ENCODE data around the gene DIS3L.
"Not testable (repeated sequence)": the region's sequence is repeated elsewhere in the genome, so short reads cannot be mapped to it uniquely, and the experiment has no call there.

The DIS3L gene

DNA sequence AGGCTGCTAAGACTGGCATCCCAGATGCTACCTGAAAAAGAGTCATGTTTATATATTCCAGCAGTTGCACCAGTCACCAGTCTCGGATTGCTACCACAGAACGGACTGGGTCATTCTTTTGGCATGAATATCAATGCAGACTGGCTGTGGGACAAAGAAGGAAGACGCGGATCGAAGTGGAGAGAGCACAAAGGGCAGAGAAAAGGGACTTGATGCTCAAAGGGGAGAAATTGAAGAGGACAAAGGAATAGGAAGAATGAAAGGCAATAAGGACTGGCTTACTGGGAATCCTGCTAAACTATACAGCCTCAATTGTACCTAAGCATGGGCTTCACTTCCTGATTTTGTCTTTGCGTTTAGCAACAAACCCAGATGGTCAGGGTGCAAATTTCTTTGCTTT, 15.3 kb upstream of the DIS3L start:
- DNase-seq = no peak

DNA sequence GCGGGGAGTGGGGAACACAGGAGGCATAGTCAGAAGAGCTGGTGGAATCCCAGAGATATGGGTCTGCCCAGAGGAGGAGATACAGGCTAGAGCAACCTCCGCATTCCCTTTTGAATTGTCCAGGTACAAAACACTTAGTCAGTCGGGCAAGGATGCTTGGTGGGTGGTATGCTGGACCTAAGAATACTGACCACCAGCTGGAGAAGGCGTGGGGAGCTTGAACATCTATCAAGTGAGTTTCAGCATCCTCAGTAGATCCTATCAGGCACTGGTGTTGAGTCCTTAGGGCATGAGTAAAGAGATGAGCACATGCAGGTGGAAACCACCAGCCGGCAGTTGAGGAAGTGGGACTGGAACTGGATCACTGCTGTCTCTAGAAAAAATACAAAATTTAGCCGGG, 14.7 kb upstream of the DIS3L start:
- no peak for DNase-seq

DNA sequence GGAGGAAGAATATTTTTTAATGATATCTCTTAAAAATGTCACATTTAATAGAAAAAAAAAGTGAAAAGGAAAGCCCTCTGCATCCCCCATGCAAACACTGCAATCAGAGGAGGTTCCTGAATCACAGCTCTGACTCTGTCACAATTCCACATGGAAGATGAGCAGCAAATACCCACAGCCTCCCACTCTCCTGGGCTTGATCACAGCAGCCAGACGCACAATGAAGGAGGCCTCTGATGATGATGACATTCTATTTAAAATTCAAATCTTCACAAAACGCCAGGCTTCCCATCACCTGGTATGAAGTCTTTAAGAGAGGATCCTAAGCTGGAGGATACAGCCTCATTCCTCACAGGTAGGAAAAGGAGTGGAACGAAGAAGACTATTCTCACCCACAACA, 9.1 kb upstream of the DIS3L start:
- no peak for DNase-seq

DNA sequence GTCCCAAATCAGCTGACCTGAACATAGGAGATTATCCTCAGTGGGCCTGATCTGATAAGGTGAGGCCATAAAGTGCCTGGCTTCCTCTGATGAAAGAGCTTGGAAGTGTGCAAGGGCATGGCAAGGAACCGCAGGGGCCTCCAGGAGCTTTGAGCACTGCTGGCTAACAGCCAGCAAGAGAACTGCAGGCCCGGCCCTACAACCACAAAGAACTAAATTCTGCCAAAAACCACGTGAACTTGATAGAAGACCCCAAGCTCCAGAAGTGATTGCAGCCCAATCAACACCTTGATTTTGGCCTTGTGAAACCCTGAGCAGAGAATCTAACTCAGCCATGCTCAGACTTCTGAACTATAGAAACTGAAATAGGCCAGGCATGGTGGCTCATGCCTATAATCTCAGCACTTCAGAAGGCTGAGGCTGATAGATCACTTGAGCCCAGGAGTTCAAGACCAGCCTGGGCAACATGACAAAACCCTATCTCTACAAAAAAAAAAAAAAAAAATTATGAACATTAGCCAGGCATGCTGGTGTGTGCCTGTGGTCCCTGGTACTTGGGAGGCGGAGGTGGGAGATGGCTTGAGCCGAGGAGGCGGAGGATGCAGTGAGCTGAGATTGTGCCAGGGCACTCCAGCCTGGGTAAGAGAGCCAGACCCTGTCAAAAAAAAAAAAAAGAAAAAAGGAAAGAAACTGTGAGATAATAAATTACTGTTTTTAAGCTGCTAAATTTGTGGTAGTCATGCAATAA, 7.7 kb upstream of the DIS3L start:
- no peak for DNase-seq

DNA sequence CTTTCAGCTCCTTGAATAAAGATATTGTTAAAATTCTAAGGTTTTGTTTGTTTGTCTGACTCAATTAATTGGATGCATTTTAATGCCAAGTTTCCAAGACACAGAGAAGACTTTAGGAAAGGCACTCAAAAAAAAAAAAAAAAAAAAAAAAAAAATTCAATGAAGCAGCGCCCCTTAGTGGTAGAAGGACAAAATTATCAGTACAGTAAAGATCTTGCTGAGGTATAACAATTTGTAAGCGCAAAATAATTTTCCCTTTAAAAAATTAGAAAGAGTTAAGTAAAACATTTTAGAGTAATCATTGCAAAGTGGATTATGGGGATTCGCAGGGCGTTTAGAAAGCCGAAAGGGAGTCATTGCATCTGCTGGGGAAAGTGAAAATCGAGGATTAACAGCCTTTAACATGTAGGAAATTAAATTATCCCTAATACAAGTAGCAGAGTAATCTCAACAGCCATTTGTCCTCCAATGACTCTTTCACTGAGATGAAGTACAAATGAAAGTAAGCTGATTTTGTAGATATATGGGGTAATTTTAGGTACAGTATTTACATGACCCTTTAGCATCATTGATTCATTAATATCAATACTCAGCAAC, 5.8 kb upstream of the DIS3L start:
- DNase-seq = peak in 1 of 2 experiments; percentile 17

DNA sequence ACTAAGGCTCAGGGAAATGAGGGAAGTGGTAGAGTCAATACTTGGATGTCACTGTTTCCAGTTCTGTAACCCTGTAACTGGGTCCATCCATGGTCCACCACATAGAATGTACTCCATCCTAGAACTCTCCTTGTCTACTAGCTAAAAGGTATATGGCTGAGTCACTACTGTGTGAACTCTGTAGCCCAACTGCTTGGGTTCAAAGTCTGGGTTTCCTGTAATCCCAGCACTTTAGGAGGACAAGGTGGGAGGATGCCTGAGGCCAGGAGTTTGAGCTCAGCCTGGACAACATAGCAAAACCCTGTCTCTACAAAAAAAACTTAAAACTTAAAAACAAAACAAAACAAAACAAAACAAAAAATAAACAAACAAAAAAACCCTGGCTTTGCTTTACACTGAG, 5.3 kb upstream of the DIS3L start:
- no peak for DNase-seq

DNA sequence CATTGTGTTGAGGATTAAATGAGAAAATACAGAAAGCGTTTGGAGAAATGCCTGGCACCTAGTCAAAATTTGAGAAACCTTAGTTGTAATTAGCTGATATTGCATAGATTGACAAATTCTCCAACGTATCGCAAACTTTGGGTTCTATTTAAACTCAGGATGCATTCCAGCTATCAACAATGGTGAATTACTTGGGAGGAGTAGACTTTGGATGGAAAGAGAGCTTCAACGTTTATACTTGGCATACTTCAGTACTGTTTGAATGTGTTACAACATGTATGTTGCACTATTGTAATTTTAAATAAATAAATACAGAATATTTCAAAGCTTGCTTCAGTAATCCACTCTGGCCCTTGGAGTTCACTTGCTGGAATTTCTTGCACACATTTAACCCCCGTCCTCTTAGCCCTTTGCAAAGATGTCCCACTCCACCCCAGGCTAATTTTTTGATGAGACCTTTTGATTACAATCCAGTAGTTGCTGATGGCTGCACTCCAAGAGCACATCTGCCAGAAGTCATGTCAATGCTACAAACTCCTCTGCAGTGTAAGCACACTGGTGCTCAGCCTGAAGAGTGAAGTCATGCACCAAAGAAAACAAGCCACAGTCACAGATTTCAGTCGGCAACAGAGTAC, 4.7 kb upstream of the DIS3L start:
- no peak for DNase-seq

DNA sequence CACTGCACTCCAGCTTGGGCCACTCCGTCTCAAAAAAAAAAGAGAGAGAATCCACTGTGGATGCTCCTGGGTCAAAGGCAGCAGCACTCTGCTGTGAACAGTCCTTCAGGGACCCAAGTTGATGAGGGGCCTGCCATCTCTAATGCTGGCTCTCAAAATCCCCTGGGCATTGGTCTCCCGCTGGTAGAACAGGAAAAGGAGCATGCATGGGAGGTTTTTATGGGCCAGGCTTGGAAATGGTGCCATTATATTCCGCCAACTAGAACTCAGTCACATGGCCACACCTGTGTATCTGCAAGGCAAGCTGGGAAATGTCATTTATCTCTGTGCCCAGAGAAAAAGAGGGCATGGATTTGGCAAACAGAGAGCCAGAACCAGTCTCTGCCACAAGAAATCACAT, 3.4 kb upstream of the DIS3L start:
- no peak for DNase-seq

DNA sequence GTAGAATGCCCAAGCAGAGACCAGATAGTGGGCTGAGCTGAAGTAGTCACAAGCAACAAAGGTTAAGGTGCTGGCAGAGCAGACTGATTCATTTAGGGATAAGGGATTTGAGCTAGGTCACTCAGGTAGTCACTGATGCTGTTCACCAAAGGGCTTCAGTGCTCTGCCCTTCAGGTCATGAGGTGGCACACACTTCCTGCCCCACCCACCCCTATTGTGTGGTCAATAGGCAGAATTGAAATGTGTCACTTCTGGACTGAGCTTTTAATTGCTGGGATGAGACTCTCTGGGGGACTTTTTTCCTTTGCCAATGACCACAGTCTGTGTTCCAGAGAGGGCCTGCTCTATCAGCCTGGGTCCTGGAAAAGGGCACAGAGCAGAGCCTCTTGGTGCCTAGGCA, 2.9 kb upstream of the DIS3L start:
- no peak for DNase-seq

DNA sequence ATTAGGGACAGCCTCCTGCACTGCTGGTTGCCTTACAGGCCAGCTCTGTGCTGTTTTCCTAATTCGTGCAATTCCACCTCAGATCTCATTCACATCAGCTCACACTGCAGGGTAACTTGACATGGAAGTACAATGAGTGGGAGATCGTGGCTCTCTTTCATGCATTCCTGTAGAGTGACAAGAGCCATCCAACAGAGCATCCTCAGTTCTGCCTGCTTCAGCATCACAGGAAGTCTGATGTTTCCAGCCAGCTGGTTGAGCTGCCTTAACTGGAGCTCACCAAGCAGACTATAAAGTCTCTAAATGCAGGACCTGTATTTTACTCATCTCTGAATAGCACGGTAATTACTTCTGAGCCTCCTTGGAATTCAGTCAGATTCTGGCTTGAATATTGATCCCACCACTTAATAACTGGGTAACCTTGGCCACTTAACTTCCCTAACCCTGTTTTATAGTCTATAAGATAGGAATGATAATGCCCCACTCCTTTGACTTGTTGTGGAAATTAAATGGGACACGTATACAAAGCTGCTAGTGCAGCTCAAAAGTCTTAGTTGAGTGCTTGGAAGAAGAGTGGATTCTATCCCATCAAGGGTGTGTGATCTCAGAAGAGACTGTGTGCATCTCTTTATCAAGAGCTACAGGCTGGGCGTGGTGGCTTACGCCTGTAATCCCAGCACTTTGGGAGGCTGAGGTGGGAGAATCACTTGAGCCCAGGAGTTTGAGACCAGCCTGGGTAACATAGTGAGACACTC, 1.4 kb upstream of the DIS3L start:
- no peak for DNase-seq

DNA sequence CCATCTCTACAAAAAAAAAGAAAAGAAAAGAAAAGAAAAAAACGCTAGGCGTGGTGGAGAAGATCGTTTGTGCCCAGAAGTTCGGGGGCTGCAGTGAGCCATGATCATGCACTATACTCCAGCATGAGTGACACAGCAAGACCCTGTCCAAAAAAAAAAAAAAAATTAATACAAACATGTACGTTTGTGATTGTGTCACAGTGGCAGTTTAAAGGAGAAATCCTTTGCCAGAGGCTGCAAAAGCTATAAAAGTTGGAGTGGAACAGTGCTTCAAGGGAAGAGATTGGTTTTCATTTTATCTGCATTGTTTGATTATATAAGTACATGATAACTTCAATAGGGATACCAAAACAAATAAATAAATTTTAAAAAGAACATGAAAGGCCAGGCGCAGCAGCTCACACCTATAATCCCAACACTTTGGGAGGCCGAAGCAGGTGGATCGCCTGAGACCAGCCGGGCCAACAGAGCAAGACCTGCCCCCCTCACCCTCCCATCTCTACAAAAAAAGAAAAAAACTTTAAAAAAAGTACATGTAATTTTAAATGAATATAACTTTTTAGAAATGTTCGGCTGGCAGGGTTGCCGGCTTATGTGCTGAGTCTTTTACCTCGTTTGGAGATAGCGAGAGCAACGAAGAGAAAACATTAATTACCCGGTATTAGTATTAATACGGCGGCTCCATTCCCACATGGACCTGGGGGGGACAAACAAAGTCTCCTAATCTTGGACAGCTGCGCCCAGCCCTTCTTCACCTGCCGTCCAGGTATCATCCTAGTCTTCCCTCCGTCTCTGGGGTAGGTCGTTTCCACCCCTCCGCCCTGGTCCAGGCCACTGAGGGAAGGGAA, 573 bp upstream of the DIS3L start:
- no peak for DNase-seq

DNA sequence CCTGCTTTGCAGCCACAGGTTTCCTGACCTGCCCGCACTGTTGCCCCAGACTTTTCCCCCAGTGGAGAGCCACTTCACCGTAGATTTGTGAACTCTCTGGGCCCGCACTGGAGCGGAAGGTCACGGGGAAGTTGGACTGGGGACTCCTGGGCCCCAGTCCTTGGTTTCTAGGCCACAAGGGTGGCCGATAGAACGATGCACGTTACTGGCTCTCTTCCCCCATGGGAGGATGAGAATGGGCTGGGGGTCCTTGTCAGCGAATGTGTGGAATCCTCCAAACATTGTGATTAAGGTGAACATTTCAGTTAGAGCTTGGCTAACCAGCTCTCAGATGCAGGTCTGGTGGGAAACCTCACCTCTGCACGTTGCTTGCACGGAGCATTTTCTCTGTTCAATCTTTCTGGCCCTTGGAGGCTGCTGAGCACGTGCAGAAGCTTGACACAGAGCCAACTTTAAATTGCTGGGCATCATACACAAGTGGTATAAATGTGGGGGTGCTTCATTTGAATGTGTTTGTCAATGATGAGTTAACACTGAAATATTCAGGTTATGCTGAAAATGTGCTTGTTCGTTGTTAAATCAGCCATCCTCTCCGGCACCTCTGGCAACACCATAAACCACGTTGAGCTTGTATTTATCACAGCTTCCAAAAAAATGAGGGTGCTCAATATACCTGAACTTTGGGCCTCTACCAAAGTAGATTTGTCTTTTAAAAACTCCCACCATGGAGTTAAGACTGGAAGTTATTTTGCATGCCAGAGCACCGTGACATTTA, 976 bp downstream of the DIS3L start:
- peak in 1 of 2 experiments; percentile 16 for DNase-seq

DNA sequence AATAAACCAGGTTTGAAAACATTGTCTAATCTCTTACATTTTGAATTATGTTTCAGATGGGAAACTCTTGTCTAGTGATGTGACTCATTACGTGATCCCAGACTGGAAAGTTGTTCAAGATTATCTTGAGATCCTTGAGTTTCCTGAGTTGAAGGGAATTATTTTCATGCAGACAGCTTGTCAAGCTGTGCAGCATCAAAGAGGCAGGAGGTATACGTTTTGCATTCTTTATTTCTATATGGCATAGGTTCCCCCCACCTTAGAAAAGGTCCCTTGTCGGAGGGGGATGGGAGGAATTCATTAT, 1.5 kb downstream of the DIS3L start:
- no peak for DNase-seq

DNA sequence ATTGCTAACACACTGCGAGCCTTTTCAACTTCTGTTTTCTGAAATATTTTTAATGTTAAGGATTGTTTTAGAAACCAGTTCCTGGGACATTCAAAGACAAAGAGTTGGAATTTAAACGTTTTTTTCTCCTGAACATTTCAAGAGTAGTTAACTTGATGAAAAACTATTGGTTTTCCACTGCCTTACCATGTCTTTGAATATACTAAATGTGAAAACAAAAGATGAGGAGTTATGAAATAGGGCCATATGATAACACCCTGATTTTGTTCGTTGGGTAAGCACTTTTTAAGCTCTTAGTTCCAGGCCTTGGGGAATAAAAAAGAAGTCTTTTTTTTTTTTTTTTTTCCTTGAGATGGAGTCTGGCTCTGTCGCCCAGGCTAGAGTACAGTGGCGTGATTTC, 2.8 kb downstream of the DIS3L start:
- no peak for DNase-seq

DNA sequence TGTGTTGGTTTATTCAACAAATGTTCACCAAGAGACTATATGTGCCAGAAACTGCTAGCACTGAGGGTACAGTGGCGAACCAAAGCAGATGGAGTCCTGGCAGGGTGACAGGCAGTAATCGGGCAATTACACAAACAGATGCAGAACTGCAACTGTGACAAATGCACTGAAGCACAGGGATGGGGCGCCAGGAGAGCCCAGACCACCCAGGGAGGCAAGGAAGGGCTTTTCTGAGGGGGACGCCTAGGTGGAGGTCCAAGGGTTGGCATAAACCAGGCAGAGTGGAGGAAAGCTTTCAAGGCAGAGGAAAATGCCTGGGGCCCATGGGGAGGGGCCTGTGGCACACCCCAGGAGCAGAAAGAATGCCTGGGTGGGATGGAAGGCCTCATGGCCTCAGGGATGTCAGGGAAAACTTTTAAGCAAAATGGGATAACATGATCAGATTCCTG, 5.5 kb downstream of the DIS3L start:
- DNase-seq = no peak

DNA sequence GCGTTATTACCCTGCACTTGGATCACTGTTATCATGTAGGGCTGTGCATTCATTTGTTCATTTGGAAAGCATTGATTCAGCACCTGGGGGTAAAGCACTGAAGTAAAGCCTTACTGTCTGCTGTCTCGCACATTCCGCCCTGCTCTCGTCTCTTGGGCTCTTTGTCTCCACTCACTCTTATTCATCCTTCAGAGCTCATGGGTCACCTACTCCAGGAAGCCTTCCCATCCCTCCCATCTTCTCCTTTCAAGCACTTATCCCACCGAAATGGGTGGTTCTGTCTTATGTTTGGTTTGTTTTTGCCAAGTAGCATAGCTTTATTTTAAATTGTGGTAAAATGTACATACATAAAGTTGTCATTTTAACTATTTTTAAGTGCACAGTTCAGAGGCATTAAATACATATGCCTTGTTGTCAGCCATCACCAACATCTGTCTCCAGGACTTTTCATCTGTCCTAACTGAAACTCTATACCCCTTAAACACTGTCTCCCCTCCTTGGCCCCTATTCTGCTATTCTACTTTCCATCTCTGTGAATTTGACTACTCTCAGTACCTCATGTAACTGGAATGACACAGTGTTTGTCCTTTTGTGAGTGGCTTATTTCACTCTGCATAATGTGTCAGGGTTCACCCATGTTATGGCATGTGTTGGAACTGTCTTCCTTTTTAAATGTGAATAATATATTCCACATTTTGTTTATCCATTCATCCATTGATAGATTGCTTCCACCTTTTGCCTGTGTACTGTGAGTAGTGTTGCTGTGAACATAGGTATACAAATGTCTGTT, 9.3 kb downstream of the DIS3L start:
- no peak for DNase-seq

DNA sequence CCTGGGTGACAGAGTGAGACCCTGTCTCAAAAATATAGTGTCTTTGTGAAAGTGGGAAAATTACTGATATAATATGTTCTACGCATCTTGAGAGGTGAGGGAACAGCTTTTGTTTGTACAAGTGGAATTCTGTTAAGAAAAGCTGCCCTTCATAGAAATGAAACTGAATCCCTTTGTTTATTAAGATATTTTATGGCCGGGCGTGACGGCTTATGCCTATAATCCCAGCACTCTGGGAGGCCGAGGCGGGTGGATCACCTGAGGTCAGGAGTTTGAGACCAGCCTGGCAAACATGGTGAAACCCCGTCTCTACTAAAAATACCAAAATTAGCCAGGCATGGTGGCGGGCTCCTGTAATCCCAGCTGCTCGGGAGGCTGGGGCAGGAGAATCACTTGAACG, 11.1 kb downstream of the DIS3L start:
- DNase-seq = not testable (repeated sequence)

DNA sequence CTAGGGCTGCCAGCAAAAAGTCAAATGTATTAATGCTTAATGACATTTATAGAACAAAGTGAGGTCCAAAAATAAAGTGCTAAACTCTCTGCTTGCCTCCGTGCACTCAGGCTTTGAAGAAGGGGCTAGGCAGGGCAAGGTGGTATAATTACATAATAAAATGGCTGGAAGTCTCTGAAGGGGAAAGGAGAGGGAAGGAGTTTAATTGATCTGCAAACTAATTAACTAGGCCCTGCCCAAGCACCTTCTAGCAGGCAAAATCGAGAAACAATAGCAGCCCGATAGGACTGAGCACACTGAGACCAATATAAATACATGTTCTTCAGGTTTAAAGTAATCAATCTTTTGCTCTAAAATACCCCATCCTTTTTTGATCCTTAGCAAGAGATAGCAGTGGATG, 13.0 kb downstream of the DIS3L start:
- no peak for DNase-seq

DNA sequence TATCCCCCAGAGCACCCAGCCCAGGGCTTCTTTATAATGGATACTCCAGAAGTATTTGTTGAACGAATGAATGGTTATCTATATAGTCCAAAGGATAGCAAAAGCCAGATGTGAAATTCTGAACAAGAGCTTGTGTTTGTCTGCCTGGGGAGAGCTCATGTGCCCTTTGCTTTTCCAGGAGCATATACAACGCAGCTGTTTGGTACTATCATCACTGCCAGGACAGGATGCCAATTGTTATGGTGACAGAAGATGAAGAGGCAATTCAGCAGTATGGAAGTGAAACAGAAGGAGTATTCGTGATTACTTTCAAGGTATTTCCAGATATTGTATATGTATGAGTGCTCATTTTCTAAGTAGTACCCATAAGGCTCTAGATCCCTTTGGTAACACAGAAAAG, 15.2 kb downstream of the DIS3L start:
- DNase-seq = no peak

DNA sequence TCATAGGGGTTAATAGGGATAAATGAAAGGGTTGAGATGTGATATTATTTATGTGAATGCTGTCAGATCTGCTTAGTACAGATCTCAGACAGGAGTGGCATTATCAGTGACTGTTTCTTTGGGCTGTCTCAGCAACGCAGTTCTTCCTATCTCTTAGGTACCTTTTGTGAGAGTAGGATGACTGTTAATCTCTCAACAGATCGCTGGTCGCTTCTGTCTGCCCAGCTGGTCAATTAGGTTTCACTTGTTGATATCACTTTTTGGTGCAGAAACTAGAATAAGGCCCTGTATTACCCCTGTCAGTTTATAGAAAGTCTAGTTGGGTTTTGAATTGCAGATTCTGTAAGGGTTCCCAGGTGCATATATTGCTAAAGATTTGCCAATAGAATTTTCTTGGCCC, 16.5 kb downstream of the DIS3L start:
- no peak for DNase-seq

DNA sequence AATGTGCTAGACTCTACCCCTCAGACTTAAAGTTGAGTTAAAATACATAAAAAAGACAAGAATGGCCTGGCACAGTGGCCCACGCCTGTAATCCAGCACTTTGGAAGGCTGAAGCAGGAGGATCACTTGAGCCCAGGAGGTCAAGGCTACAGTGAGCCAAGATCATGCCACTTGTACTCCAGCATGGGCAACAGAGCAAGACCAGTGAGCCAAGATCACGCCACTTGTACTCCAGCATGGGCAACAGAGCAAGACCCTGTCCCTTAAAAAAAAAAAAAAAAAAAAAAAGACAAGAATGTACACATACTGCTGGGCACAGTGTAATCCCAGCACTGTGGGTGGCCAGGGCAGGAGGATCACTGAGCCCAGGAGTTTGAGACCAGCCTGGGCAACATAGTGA, 17.4 kb downstream of the DIS3L start:
- no peak for DNase-seq

All from NCI-H1930 (cell line).